ENCODE results near the gene CHMP5. TPM values are rescaled to one million over a fixed set of nuclear protein-coding genes. Genes with fewer than 3 reads are reported as not detected.

CHMP5 gene
- total RNA-seq, 1 experiment from 2014 or later: 61.8 TPM

DNA sequence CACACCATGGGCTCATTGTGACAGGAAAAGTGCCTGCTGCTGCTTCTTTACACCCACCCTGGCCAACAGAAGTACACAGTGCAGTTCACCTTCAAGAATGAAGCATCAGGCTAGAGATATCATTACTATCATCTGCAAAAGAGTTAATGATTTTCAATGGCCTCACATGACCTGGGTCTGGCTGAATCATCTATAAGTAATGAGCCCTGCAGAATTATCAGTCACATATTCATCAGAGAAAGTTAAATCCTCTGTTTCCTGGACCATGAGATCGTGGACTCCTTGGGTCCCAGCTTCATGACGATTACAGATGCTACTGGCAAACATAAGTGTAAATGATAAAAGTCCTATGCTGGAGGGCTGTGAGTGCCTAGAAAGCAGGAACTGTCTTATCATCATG, 8.6 kb upstream of the CHMP5 start:
- intact Hi-C loops (cut with micrococcal nuclease): no loop called here
- H2AFZ ChIP-seq (ENCODE audit: low read depth, low read length, poor library complexity, severe bottlenecking): no peak overlapping the region
- no peak overlapping the region for H3K9ac ChIP-seq (ENCODE audit: low read length)
- H4K20me1 ChIP-seq (ENCODE audit: insufficient read depth): no peaks in the 10 kb centered on the region
- POLR2A ChIA-PET: no interaction called here
- H3K4me3 ChIP-seq (replicated peaks in 1 of 2; ENCODE audit: low read depth in 1 of 2, low read length in 2 of 2): no peak overlapping the region
- H3K4me2 ChIP-seq (ENCODE audit: low read length): no peak overlapping the region
- RAD21 ChIA-PET (ENCODE audit: low non-redundant PET in 1 of 2, low total read pairs in 2 of 2, uncharacterized antibody in 2 of 2, unreplicated experiment in 2 of 2): no interaction called here
- H3K4me1 ChIP-seq (ENCODE audit: control insufficient read depth in 1 of 2, insufficient read depth in 2 of 2, low read length in 2 of 2): no peaks in the 10 kb centered on the region
- TF ChIP-seq SIN3A (IDR thresholded peaks at IDR 0.05; ENCODE audit: low read depth): no peak
- no peak for TF ChIP-seq ZBTB33 (IDR thresholded peaks at IDR 0.05; ENCODE audit: extremely low read depth, insufficient replicate concordance, low read length)
- no peak for TF ChIP-seq TCF7L2 (IDR thresholded peaks at IDR 0.05; ENCODE audit: borderline replicate concordance, extremely low read depth, insufficient read depth, insufficient read length)
- no TSS peak for BruUV-seq (replicated peaks)
- no peaks in the 10 kb centered on the region for H3K9me2 ChIP-seq (ENCODE audit: insufficient read depth)
- H3K9me3 ChIP-seq (ENCODE audit: control insufficient read depth in 1 of 2, insufficient read depth in 1 of 2, low read depth in 1 of 2, low read length in 2 of 2): no peaks in the 10 kb centered on the region
- H3K36me3 ChIP-seq (ENCODE audit: control insufficient read depth in 1 of 2, insufficient read depth in 2 of 2, low read length in 2 of 2): peaks cover 63 to 75% of the 10 kb centered on the region in 2 experiments
- DNase-seq (ENCODE audit: low read depth, low spot score) (no peak), ATAC-seq (no peak)
- no peaks in the 10 kb centered on the region for H3K27me3 ChIP-seq (ENCODE audit: insufficient read depth, low read length)
- H3K27ac ChIP-seq (ENCODE audit: low read depth, low read length): no peak overlapping the region
- peaks cover 16% of the 10 kb centered on the region; the same call in 1 of the 2 replicates for H3K79me2 ChIP-seq (ENCODE audit: insufficient read depth, low read length)
- CTCF ChIA-PET: no interaction called here

GRCh38 chr9:33257276-33257675, 7.6 kb upstream of the CHMP5 start:
- Histone ChIP-seq H3K9me2 (ENCODE audit: insufficient read depth) (no peaks in the 10 kb centered on the region), H4K20me1 (ENCODE audit: insufficient read depth) (no peaks in the 10 kb centered on the region), H3K4me3 (replicated peaks in 1 of 2; ENCODE audit: low read depth in 1 of 2, low read length in 2 of 2) (no peak overlapping the region), H3K79me2 (ENCODE audit: insufficient read depth, low read length) (peaks cover 25% of the 10 kb centered on the region), H2AFZ (ENCODE audit: low read depth, low read length, poor library complexity, severe bottlenecking) (no peak overlapping the region), H3K9ac (ENCODE audit: low read length) (no peak overlapping the region), H3K9me3 (ENCODE audit: control insufficient read depth in 1 of 2, insufficient read depth in 1 of 2, low read depth in 1 of 2, low read length in 2 of 2) (no peaks in the 10 kb centered on the region), H3K4me1 (ENCODE audit: control insufficient read depth in 1 of 2, insufficient read depth in 2 of 2, low read length in 2 of 2) (no peaks in the 10 kb centered on the region), H3K27ac (ENCODE audit: low read depth, low read length) (no peak overlapping the region), H3K36me3 (ENCODE audit: control insufficient read depth in 1 of 2, insufficient read depth in 2 of 2, low read length in 2 of 2) (peaks cover 69 to 84% of the 10 kb centered on the region in 2 experiments), H3K27me3 (ENCODE audit: insufficient read depth, low read length) (no peaks in the 10 kb centered on the region), H3K4me2 (ENCODE audit: low read length) (no peak overlapping the region)
- intact Hi-C loops (cut with micrococcal nuclease): no loop called here
- POLR2A ChIA-PET: no interaction called here
- BruUV-seq (replicated peaks): no TSS peak
- CTCF ChIA-PET: no interaction called here
- RAD21 ChIA-PET (ENCODE audit: low non-redundant PET in 1 of 2, low total read pairs in 2 of 2, uncharacterized antibody in 2 of 2, unreplicated experiment in 2 of 2): no interaction called here
- ATAC-seq: no peak
- no peak for DNase-seq (ENCODE audit: low read depth, low spot score)
- no peak for TF ChIP-seq CTCF (IDR thresholded peaks at IDR 0.05 in 2 of 3, conservative IDR thresholded peaks at IDR 0.05 in 1 of 3; ENCODE audit: borderline replicate concordance in 1 of 3, insufficient read depth in 1 of 3, low read depth in 2 of 3, low read length in 2 of 3)
- TF ChIP-seq POLR2A (IDR thresholded peaks at IDR 0.05; ENCODE audit: borderline replicate concordance, extremely low read depth, insufficient read depth, insufficient read length): no peak
- no peak for TF ChIP-seq SP1 (IDR thresholded peaks at IDR 0.05; ENCODE audit: low read depth)
- no peak for TF ChIP-seq FOSL1 (IDR thresholded peaks at IDR 0.05; ENCODE audit: low read depth)
- TF ChIP-seq ZBTB33 (IDR thresholded peaks at IDR 0.05; ENCODE audit: extremely low read depth, insufficient replicate concordance, low read length): no peak
- TF ChIP-seq POLR2AphosphoS5 (IDR thresholded peaks at IDR 0.05; ENCODE audit: low read depth, low read length): no peak
- TF ChIP-seq TCF7L2 (IDR thresholded peaks at IDR 0.05; ENCODE audit: borderline replicate concordance, extremely low read depth, insufficient read depth, insufficient read length): no peak
- no peak for TF ChIP-seq ELF1 (IDR thresholded peaks at IDR 0.05; ENCODE audit: borderline replicate concordance, low read depth)
- no peak for TF ChIP-seq CBX3 (IDR thresholded peaks at IDR 0.05; ENCODE audit: low read depth)
- no peak for TF ChIP-seq YY1 (IDR thresholded peaks at IDR 0.05; ENCODE audit: extremely low read depth, insufficient replicate concordance, low read depth, low read length)
- TF ChIP-seq ZNF274 (IDR thresholded peaks at IDR 0.05; ENCODE audit: low read depth, low read length): no peak
- no peak for TF ChIP-seq ATF3 (IDR thresholded peaks at IDR 0.05)

Measured in HCT116 (cell line).